GM21526 (cell line): Measurements from ENCODE around the gene ATRIP.

Source experiments
- ATAC-seq: cut with Tn5 transposase; IDR thresholded peaks from one replicate; pipeline ENCODE4 v1.9.1; 2021; ENCODE audit warnings: moderate library complexity; ENCODE audit not compliant: unreplicated experiment, low FRiP score

ATRIP gene

DNA sequence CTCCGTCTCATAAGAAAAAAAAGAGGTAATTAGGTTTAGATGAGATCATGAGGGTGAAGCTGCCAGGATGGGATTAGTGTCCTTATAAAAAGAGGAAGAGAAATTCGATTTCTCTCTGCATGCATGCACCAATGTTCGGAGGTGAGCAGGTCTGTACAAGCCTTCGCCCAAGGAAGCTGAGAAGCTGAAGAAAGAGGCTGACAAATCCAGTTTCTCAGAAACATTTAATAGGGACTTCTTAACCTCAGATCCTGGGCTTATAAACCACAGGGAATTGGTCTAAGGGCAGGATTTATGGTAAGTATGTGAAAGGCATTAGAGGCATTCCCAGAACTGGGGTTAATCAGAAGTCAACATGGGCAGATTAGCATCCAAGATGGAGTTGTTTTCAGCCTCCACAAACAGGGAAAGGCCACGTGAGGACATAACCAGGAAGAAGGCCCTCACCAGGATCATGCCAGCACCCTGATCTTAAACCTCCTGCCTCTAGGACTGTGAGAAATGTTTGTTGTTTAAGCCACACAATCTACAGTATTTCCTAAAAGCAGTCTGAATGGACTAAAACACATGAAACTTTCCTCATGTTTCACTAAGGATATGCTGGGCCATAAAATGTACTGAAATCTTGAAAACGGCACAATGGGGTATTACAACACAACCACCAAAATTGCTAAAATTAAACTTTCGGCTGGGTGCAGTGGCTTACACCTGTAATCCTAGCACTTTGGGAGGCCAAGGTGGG lies 46.1 kb downstream of the ATRIP start:
- no peak for ATAC-seq

DNA sequence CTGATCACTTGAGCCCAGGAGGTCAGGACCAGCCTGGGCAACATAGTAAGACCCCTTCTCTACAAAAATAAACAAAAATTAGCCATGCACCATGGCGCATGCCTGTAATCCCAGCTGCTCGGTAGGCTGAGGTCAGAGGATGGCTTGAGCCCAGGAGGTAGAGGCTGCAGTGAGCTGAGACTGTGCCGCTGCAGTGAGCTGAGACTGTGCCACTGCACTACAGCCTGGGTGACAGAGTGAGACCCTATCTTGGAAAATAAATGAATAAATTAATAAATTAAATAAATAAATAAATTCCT lies 46.6 kb downstream of the ATRIP start:
- no peak for ATAC-seq

DNA sequence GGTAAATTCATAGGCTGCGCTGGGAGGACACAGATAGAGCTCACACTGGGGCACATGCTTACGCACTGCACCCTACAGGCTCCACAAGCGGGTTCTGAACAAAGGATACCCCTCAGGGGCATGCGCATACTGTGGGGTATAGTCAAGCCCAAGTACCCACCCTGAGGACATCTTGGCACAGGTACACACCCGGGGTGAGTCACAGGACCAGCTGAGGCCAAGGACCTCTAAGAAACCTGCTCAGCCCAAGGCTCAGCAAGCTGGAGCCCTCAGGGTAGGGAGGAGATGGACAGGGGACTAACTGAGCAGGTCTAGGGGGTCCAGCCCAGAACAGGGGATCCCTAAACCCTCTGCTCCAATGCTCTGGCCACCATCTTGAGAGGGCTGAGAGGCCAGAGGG lies 54.1 kb downstream of the ATRIP start:
- no peak for ATAC-seq

DNA sequence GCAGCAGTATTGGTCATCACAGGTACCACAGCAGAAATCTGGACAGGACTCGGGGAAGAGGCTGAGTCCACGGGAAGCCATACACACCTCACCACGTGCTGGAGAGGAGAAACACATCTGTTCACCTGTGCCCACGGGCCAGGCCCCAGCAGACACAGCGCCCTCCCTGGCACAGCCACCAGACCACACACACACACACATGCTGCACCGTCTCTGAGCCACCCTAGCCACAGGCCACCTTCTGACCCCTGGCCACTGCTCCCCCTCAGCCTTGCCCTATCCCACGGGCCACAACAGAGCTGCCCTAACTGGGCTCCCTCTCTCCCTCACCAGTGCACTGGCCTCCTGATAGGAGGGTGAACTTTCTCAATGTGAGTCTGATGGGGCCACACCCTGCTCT lies 54.7 kb downstream of the ATRIP start:
- no peak for ATAC-seq

DNA sequence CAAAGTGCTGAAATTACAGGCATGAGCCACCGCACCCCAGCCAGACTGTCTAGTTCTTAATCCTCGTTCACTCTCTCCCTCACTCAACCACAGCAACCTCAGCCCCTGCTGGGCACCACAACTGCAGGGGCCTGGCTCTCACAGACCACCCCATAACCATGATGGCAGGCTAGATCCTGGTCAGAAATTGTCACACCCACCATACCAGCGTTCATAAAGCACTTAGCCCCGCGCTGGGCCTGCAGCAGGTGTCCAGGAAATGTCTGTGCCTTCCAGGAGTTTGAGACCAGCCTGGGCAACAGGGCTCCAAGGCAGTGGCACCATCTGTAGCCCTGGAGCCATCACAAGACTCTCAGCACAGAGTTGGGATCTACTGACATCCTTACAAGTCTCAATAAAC lies 55.6 kb downstream of the ATRIP start:
- no peak for ATAC-seq

DNA sequence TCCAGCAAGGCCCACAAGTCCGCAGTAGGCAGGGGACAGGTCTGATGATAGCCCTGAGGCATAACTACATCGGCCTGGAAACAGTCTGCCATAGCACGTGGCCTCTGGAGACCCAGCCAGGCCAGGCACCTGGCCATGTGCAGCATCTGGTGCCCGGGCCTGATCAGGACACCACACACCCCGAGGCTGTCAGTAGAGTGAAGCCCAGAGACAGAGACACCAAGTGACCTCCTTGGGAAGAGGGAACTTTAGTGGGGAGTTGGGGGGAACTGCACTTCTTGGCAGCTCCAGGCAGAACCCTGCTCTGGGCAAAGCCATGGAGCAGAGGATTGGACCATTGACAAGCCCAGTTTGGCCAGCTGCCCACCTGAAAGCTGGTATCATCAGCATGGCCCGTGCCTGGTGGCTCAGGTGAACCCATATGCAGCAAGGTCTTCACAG lies 56.2 kb downstream of the ATRIP start:
- no peak for ATAC-seq

DNA sequence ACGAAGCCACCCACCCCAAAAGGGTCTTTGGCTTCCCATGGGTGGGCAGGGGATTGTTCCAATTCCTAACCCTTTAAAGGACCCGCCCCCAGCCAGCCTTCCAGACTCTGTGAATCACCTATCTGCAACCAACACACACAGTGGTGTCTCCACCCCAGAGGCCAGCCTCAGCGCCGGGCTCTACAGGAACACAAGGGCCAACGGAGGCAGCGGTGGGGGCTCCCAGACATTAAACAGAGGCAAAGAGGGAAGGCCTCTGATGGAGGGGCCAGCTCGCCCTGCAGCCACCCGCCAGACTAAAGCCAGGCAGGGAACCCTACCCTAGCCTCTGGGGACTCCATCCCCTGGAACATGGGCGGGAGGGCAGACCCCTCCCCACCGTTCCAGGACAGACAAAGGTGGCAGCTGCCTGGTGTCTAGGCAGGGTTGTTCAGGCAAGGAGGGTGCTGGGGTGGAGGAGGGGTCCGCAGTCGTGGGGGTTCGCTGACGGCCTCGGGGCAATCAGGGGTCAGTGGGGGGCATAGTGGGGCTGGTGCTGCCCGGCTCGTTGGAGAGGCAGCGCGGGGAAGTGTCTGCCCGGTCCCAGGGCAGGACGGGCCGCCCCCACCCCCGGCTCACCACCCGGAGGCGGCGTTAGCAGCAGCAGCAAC lies 57.0 kb downstream of the ATRIP start:
- ATAC-seq: no peak

DNA sequence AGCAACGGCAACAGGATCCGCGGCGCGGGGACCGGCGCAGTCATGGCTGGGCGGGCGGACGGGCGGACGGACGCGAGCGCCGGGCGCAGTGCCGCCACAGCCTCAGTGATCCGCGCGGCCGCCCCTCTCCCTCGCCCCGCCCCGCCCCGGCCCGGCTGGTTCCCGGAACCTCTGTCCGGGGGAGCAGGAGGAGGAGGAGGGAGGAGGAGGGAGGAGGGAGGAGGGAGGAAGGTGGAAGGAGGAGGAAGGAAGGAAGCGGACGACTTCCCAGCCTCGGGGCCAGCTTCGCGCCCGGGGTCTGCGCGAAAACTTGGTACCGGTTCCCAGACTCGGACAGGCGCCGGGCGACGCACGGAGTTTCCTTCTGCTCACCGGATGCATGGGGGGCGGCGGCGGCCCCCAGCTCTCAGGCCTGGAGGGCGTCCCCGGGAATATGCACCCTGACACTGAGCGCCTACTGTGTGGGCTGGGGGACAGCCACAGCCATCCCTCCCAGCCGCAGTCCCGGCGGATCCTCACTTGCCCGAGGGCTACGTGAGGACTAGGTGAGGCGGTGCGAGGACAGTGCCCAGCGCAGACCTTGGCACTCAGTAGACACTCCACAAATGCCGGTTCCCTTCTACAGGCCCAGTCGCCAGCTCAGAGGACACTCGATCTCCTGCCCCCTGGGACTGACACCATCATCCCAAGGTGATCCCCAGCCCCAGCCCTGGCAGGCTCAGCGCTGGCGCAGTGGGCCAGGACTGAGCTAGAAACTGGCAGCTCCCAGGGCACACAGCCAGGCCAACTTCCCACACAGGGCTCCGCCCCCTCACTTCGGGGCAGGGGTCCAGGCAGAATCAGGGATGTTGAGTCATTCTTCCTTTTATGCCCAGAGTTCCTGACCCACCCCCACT lies 57.8 kb downstream of the ATRIP start, which contains the start of gene SHISA5:
SHISA5 (minus strand) TSS at position 124 of the 896 bp plus-strand sequence; CDS start at position 44, 80 bp downstream.
- no peak for ATAC-seq

DNA sequence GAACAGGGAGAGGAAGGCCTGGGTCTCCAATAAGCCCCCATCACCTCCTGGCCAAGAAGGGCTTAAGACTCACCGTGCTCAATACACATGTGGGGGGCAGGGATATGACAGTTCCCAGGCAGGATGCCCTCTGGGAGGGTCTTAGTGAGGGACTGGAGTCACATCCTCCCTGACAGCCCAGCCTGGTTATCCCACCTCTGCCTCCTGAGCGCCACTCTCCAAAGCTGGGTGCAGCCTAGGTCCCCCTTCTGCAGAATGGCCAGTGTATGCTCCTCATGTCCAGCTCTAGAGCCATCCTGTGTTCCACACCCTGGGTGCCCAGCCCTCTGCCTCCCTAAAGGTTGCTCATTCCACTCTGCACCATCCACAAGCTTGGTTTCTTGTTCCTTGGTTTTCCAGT lies 58.6 kb downstream of the ATRIP start:
- no peak for ATAC-seq

DNA sequence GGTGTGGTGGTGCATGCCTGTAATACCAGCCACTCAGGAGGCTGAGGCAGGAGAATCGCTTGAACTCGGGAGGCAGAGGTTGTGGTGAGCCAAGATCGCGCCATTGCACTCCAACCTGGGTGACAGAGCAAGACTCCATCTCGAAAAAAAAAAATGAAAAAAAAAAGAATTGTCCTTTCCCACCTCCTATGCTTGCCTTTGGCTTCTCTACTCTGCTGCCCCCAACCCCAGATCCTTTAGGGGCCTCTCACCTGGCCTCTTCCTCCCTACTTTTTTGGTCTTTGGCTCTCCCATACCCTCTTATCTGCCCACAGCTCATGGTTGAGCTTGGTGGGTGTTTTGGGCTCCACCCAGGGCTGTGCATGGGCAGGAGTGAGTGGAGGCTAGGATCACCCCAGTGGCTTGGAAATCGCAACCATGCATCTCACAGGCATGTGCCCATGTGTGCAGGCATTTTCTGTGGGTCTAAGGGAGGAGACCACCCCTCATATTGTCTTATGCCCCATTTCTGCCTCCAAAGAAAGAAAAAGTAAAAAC lies 59.5 kb downstream of the ATRIP start:
- no peak for ATAC-seq

DNA sequence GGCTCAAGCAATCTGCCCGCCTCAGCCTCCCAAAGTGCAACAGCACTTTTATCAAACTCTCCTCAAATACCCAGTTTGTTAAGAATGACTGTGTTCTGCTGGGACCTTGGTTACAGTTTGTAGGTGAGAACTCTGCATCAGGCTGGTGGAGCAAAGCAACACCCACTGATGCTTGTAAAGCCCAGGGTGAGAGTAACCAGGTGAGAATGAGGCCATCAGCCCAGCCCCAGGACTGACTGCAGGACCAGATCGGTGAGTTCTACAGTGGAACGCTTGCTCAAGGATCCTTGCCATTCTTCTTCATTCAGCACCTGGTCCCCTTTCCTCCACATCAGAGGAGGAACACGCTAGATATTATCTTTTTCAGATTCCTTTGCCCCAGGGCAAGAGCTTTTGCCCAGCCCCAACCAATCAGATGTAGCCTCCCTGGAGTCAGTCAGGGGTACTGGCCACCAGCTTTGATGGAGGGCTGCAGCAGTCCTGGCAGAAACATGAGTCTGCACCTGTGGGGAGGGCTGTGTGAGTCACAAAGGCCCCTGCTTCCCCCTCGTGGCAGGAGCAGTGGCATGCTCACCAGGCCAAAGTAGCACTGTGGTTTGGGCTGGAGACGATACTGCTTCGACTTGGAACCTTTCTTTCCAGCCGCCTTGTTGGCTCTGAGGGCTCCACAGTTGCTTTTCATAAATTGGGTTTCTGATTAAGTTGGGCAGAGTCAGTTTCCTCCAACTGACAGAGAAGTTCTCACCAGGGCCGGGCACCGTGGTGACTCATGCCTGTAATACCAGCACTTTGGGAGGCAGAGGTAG lies 60.9 kb downstream of the ATRIP start:
- no peak for ATAC-seq

DNA sequence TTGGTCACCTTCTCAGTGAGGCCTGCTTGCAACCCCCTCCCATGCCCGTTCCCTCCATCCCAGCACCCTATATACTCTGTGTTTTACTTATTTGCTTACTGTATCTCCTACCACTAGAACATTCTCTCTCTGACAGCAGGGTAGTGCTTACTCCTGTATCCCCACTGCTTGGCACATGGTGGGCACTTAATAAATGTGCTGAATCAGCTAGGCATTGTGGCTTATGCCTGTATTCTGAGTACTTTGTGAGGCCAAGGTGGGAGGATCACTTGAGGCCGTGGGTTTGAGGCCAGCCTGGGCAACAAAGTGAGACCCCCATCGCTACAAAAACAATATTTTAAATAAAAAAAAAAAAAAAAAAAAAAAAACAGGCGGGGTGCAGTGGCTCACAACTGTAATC lies 65.0 kb downstream of the ATRIP start:
- no peak for ATAC-seq

DNA sequence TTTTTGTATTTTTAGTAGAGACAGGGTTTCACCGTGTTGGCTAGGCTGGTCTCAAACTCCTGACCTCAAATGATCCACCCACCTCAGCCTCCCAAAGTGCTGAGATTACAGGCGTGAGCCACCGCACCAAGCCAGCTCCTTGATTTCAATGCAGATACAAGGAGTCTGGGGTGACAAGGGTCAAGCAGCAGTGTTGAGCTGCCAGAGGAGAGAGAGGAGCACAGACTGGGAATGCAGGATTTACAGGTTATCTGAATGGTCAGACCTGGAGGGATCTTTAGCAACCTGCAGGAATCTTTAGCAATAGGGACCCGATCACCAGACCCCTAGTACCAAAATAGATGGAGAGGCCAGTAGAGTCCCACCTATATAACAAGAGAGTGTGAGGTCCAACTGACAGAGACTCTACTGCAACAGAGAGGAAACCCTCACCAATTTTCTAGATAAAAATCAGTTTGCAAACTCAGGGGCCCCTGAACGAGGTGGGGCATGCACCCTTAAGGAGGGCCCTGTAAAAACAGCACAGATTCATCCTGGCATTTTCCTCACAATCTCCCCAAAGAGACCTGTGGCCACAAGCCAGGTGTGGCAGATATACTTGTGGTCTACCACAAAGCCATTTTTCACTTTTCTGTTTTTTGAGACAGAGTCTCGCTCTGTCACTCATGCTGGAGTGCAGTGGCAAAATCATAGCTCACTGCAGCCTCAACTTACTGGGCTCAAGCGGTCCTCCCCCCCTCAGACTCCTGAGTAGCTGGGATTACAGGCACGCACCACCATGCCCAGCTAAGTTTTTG lies 68.1 kb downstream of the ATRIP start:
- ATAC-seq: no peak
